SK-N-SH (cell line): ENCODE results near the gene GRIK3. TPM values are rescaled to one million over a fixed set of nuclear protein-coding genes. Genes with fewer than 3 reads are reported as not detected.
A peak's percentile ranks its signal among the peaks of the same experiment; 100 is the strongest.

Experiments
- CTCF ChIA-PET: fragments of 300-600, 350-600 bp; formaldehyde crosslinking; extraction: SDS; loops from one replicate; lab custom pipeline; 2021; lab: Yijun Ruan, JAX
- POLR2A ChIA-PET: fragments of 350-600 bp; sonication (Branson Sonifier 250); formaldehyde crosslinking; extraction: SDS; loops from one replicate; lab custom pipeline; 2020; ENCODE audit warnings: antibody characterized with exemption, inconsistent platforms; lab: Yijun Ruan, JAX
- DNase-seq: peaks from one replicate; pipeline ENCODE4 v3.0.0; 2012
- H2AFZ ChIP-seq: fragments of 200-600 bp; sonication (generic); 2 replicates; pipeline ENCODE4 v1.8.1; 2016; ENCODE audit warnings: antibody characterized with exemption, mild to moderate bottlenecking, low read depth
- H3F3A ChIP-seq: fragments of 200-600 bp; sonication (generic); replicated peaks from 2 replicates; pipeline ENCODE3; 2016; ENCODE audit warnings: antibody characterized with exemption, mild to moderate bottlenecking; ENCODE audit not compliant: insufficient read depth
- H3K27ac ChIP-seq, 2 experiments: fragments of 200-500 bp in 1 of 2; fragments of 200-600 bp in 1 of 2; sonication (Bioruptor generic) in 1 of 2; sonication (generic), shearing (Covaris generic) in 1 of 2; 2 replicates each; pipeline versions ENCODE4 v1.5.1 to v1.6.1; 2014 to 2016; ENCODE audit warnings: low read depth in 2 of 2, inconsistent platforms in 1 of 2, low read length in 1 of 2, mild to moderate bottlenecking in 1 of 2, mixed read lengths in 1 of 2
- H3K27me3 ChIP-seq: fragments of 200-600 bp; sonication (generic), shearing (Covaris generic); 2 replicates; pipeline ENCODE4 v1.6.1; 2016; ENCODE audit warnings: mixed run types; ENCODE audit not compliant: insufficient read depth
- H3K36me3 ChIP-seq, 2 experiments: fragments of 200-500 bp in 1 of 2; fragments of 200-600 bp in 1 of 2; sonication (Bioruptor generic) in 1 of 2; sonication (generic) in 1 of 2; replicated peaks in 1 of 2; 2 replicates each; pipeline versions ENCODE3 to v1.5.1; 2014 to 2016; ENCODE audit warnings: low read length in 1 of 2, mild to moderate bottlenecking in 1 of 2; ENCODE audit not compliant: insufficient read depth in 2 of 2, control insufficient read depth in 1 of 2
- H3K4me1 ChIP-seq, 2 experiments: fragments of 200-500 bp in 1 of 2; fragments of 200-600 bp in 1 of 2; sonication (Bioruptor generic) in 1 of 2; sonication (generic), shearing (Covaris generic) in 1 of 2; 2 replicates each; pipeline versions ENCODE4 v1.5.1 to v1.6.1; 2014 to 2016; ENCODE audit warnings: low read depth in 1 of 2, low read length in 1 of 2, mixed run types in 1 of 2; ENCODE audit not compliant: insufficient read depth in 2 of 2, control insufficient read depth in 1 of 2
- H3K4me2 ChIP-seq: fragments of 200-600 bp; sonication (generic), shearing (Covaris generic); 2 replicates; pipeline ENCODE4 v1.6.1; 2017; ENCODE audit warnings: mixed run types
- H3K4me3 ChIP-seq, 2 experiments: fragments of 200-500 bp in 1 of 2; fragments of 200-600 bp in 1 of 2; sonication (Bioruptor generic) in 1 of 2; sonication (generic), shearing (Covaris generic) in 1 of 2; 2 replicates each; pipeline versions ENCODE4 v1.5.1 to v1.8.1; 2014 to 2016; ENCODE audit warnings: low read depth in 2 of 2, inconsistent platforms in 1 of 2, low read length in 1 of 2, mild to moderate bottlenecking in 1 of 2, mixed read lengths in 1 of 2, moderate library complexity in 1 of 2
- H3K79me2 ChIP-seq: fragments of 200-600 bp; sonication (generic); 2 replicates; pipeline ENCODE4 v1.8.1; 2017; ENCODE audit warnings: mild to moderate bottlenecking; ENCODE audit not compliant: insufficient read depth
- H3K9ac ChIP-seq: fragments of 200-600 bp; sonication (generic); 2 replicates; pipeline ENCODE4 v1.6.1; 2017; ENCODE audit warnings: mixed run types
- H3K9me2 ChIP-seq: fragments of 200-600 bp; sonication (generic); 2 replicates; pipeline ENCODE4 v1.6.1; 2017; ENCODE audit warnings: mixed run types
- H3K9me3 ChIP-seq: fragments of 200-600 bp; sonication (generic); 2 replicates; pipeline ENCODE4 v1.6.1; 2017; ENCODE audit warnings: mixed run types, mild to moderate bottlenecking, moderate library complexity
- H4K20me1 ChIP-seq: fragments of 200-600 bp; sonication (generic); 2 replicates; pipeline ENCODE4 v1.6.1; 2017; ENCODE audit warnings: mild to moderate bottlenecking, mixed run types; ENCODE audit not compliant: insufficient read depth
- CHD2 ChIP-seq: fragments of 150-350 bp; IDR thresholded peaks from 2 replicates; pipeline ENCODE4 v1.6.1; 2018; ENCODE audit warnings: low read length; ENCODE audit not compliant: partially characterized antibody
- ELF1 ChIP-seq: IDR thresholded peaks from 2 replicates; pipeline ENCODE4 v1.4.0; 2012
- EP300 ChIP-seq, 2 experiments: IDR thresholded peaks; 2 replicates each; pipeline versions ENCODE4 v1.4.0 to v1.6.1; 2012; ENCODE audit warnings: borderline replicate concordance in 1 of 2, low read depth in 1 of 2, low read length in 1 of 2
- EZH2phosphoT487 ChIP-seq: fragments of 200-600 bp; sonication (generic); IDR thresholded peaks from 2 replicates; pipeline ENCODE4 v1.6.1; 2017; ENCODE audit warnings: low read depth, mixed run types, mild to moderate bottlenecking, antibody characterized with exemption, moderate library complexity, borderline replicate concordance
- FOXJ3 ChIP-seq: sonication (generic); formaldehyde crosslinking; IDR thresholded peaks from 2 replicates; pipeline ENCODE4 v1.5.1; 2020; ENCODE audit warnings: mild to moderate bottlenecking, missing genetic modification reagents
- FOXM1 ChIP-seq: IDR thresholded peaks from 2 replicates; pipeline ENCODE4 v1.4.0; 2012; ENCODE audit warnings: low read depth, mild to moderate bottlenecking
- GABPA ChIP-seq: IDR thresholded peaks from 2 replicates; pipeline ENCODE4 v1.4.0; 2012; ENCODE audit warnings: low read depth, mild to moderate bottlenecking
- GATA2 ChIP-seq: sonication (generic); formaldehyde crosslinking; IDR thresholded peaks from 2 replicates; pipeline ENCODE4 v1.5.0; 2020; ENCODE audit warnings: mild to moderate bottlenecking, missing genetic modification reagents
- IRF3 ChIP-seq: fragments of 150-350 bp; IDR thresholded peaks from 2 replicates; pipeline ENCODE4 v1.6.1; 2016; ENCODE audit warnings: mild to moderate bottlenecking, low read depth, low read length
- JUND ChIP-seq: IDR thresholded peaks from 2 replicates; pipeline ENCODE4 v1.4.0; 2012
- MEF2A ChIP-seq: IDR thresholded peaks from 2 replicates; pipeline ENCODE4 v1.4.0; 2012; ENCODE audit warnings: low read depth, borderline replicate concordance
- MXI1 ChIP-seq: IDR thresholded peaks from 2 replicates; pipeline ENCODE4 v1.6.1; 2012; ENCODE audit warnings: mild to moderate bottlenecking, low read depth, low read length, improper control_type of control experiment
- NRF1 ChIP-seq: IDR thresholded peaks from 2 replicates; pipeline ENCODE4 v1.6.1; 2012; ENCODE audit warnings: low read depth, mild to moderate bottlenecking, low read length
- PBX3 ChIP-seq: IDR thresholded peaks from 2 replicates; pipeline ENCODE4; 2012
- POLR2AphosphoS5 ChIP-seq: IDR thresholded peaks from 2 replicates; pipeline ENCODE4 v1.6.1; 2012; ENCODE audit warnings: low read depth, low read length
- RAD21 ChIP-seq: IDR thresholded peaks from 2 replicates; pipeline ENCODE4 v1.6.1; 2012; ENCODE audit warnings: mild to moderate bottlenecking, low read length
- RCOR1 ChIP-seq: fragments of 150-350 bp; IDR thresholded peaks from 2 replicates; pipeline ENCODE4 v1.6.1; 2017; ENCODE audit warnings: antibody characterized with exemption, low read length
- RFX5 ChIP-seq: IDR thresholded peaks from 2 replicates; pipeline ENCODE4 v1.6.1; 2012; ENCODE audit warnings: mild to moderate bottlenecking, improper control_type of control experiment, low read length
- RXRA ChIP-seq: IDR thresholded peaks from 2 replicates; pipeline ENCODE4 v1.4.0; 2012; ENCODE audit warnings: low read depth, mild to moderate bottlenecking, borderline replicate concordance
- SIN3A ChIP-seq: IDR thresholded peaks from 2 replicates; pipeline ENCODE4 v1.6.1; 2012; ENCODE audit warnings: low read depth, mild to moderate bottlenecking, low read length, moderate library complexity, borderline replicate concordance
- SMC3 ChIP-seq: IDR thresholded peaks from 2 replicates; pipeline ENCODE4 v1.6.1; 2012; ENCODE audit warnings: low read depth, low read length, improper control_type of control experiment
- TAF1 ChIP-seq: IDR thresholded peaks from 2 replicates; pipeline ENCODE4 v1.6.1; 2012; ENCODE audit warnings: low read depth, mild to moderate bottlenecking, low read length, moderate library complexity, borderline replicate concordance
- TCF12 ChIP-seq: IDR thresholded peaks from 2 replicates; pipeline ENCODE4 v1.4.0; 2012
- TEAD4 ChIP-seq: IDR thresholded peaks from 2 replicates; pipeline ENCODE4 v1.4.0; 2012; ENCODE audit warnings: mild to moderate bottlenecking, borderline replicate concordance; ENCODE audit not compliant: insufficient read depth
- USF1 ChIP-seq: IDR thresholded peaks from 2 replicates; pipeline ENCODE4 v1.4.0; 2012; ENCODE audit warnings: low read depth, borderline replicate concordance
- USF2 ChIP-seq: fragments of 150-350 bp; IDR thresholded peaks from 2 replicates; pipeline ENCODE4 v1.6.1; 2017; ENCODE audit warnings: antibody characterized with exemption, low read length, low read depth, borderline replicate concordance
- YY1 ChIP-seq: IDR thresholded peaks from 2 replicates; pipeline ENCODE4 v1.4.0; 2012; ENCODE audit warnings: low read depth, mild to moderate bottlenecking
- ZBTB33 ChIP-seq: IDR thresholded peaks from 2 replicates; pipeline ENCODE4 v1.4.0; 2012; ENCODE audit warnings: low read depth, borderline replicate concordance
- WGBS: methylation state at CpG from one replicate; pipeline ENCODE4 v1.1.6; 2017; ENCODE audit warnings: low lambda C conversion rate; 5-methylcytosine and 5-hydroxymethylcytosine counted together
- polyA plus RNA-seq, 3 experiments: library from polyadenylated mRNA; depleted of rRNA; stranded (reverse); fragments of >200 nt; gene quantifications; 2 replicates each; pipeline ENCODE4 v1.2.3, GENCODE V29; 2012

GRIK3 gene
- polyA plus RNA-seq, 1 of the 3 experiments (the other 2 are of a cell fraction) = not detected

GRCh38 chr1:36768486-36769178 lies 265.7 kb downstream of the GRIK3 start:
- Histone ChIP-seq H4K20me1 (no peaks in the 10 kb centered on the region), H3K9me3 (no peaks in the 10 kb centered on the region), H3F3A (no peaks in the 10 kb centered on the region), H3K9me2 (no peaks in the 10 kb centered on the region), H3K4me2 (no peak overlapping the region), H3K4me3 (no peak overlapping the region), H3K9ac (no peak overlapping the region), H3K27ac (peak overlapping the region in 1 of 2 experiments; percentile 50; a peak in 1 of 4 replicates), H3K36me3 (no peaks in the 10 kb centered on the region), H3K27me3 (no peaks in the 10 kb centered on the region), H2AFZ (no peak overlapping the region), H3K4me1 (peaks cover 0 to 22% of the 10 kb centered on the region in 2 experiments; a peak in 2 of 4 replicates), H3K79me2 (no peaks in the 10 kb centered on the region)
- CTCF ChIA-PET = no interaction called here
- POLR2A ChIA-PET = interaction anchor here (0.5 kb wide), 1 partner anchor 96 kb away, joined by 3 read pairs; no protein-coding TSS in a partner anchor
- DNase-seq = peak; percentile 87
- TF ChIP-seq NRF1 (no peak), SIN3A (no peak), JUND (no peak), RXRA (no peak), RCOR1 (peak; percentile 99), MEF2A (no peak), GABPA (no peak), EZH2phosphoT487 (no peak), TAF1 (no peak), RFX5 (no peak), TEAD4 (no peak), USF1 (no peak), RAD21 (peak; percentile 18; the same call in 1 of the 2 replicates), MXI1 (peak; percentile 47; the same call in 1 of the 2 replicates), FOXJ3 (peak; percentile 95), YY1 (no peak), IRF3 (no peak), POLR2AphosphoS5 (no peak), USF2 (no peak), ELF1 (no peak), PBX3 (no peak), FOXM1 (no peak), ZBTB33 (no peak), EP300 (IDR thresholded peaks at IDR 0.05; ENCODE audit: borderline replicate concordance in 1 of 2, low read depth in 1 of 2, low read length in 1 of 2) (peak in 1 of 2 experiments; percentile 90; a peak in 2 of 4 replicates), SMC3 (no peak), TCF12 (peak; percentile 27; the same call in 1 of the 2 replicates), GATA2 (CRISPR knock-in tag) (peak; percentile 97), CHD2 (peak; percentile 79)
- 8% methylated on average over 13 of the region's 14 CpGs for WGBS
